CD4-positive, alpha-beta T cell treated with Interferon gamma for 1 hour (primary cell): Measurements from ENCODE around the gene CXADR.
"Not testable (repeated sequence)": the region's sequence is repeated elsewhere in the genome, so short reads cannot be mapped to it uniquely, and the experiment has no call there.

Source experiments
- DNase-seq: peaks from one replicate; pipeline ENCODE4 v3.0.0-alpha.2; 2020

CXADR gene

GRCh38 chr21:17506951-17507350 lies 5.9 kb upstream of the CXADR start:
- DNase-seq: no peak

DNA sequence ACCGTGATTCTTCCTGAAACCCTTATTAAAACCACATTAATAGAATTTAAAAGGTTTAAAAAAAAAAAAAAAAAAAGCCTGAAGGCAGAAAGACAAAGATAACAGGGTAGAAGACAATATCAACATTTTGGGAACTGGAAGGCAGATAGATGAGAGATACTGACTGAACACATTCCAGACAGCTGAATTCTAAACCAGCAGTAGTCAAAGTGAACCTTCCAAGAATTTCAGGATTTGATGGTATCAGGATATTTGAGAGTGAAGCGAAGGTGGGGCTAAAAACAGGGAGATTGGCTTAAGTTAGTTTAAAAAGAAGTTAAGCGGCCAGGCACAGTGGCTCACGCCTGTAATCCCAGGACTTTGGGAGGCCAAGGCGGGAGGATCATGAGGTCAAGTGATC lies 5.3 kb upstream of the CXADR start:
- DNase-seq: no peak

- DNase-seq: no peak
Observed at GRCh38 chr21:17513214-17514123, 626 bp downstream of the CXADR start.

DNA sequence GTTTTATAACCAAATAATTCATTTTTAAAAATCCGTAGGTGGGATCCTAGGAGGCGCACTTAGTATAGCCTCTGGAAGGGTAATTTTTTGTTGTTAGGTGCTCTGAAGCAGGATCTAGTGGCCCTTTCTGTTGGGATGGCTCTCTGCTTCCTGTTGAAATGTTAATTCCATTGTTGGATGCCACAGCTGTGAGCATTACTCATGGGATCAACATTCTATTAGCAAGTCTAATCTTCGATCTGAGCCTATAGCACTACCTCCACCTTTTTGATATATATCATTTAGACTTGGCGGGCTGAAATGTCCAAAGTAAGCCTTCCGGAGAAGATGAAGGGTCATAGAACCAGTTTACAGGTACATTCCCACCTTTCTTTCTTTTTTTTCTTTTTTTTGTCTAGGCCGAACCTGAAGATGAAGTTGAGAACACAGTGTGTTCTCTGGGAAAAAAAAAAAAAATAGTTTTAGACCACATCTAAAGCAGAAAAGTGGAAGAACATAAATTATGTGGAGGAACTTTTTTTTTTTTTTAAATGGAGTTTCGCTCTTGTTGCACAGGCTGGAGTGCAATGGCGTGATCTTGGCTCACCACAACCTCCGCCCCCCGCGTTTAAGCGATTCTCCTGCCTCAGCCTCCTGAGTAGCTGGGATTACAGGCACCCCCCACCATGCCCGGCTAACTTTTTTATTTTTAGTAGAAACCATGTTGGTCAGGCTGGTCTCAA lies 1.4 kb downstream of the CXADR start:
- no peak for DNase-seq

DNA sequence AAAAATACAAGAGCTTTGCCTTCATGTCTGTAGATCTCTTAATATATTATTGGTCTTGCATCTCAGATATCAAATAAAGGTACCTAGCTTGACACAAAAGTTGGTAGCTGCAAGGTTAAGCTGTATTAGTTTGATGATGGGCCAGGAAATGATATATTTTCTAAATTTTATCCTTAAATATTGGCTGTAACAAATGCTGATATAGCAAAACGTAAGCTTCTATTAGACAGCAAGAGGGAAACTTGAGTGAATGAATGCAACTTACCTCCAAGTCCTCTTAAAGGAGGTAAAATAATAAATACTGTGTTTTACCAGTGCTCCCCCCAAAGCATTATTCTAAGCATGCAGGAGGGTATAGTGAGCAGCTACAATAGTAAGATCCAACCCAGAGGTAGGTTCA lies 4.2 kb downstream of the CXADR start:
- DNase-seq: not testable (repeated sequence)

- DNase-seq: no peak
Observed at GRCh38 chr21:17519208-17519738, 6.4 kb downstream of the CXADR start.

DNA sequence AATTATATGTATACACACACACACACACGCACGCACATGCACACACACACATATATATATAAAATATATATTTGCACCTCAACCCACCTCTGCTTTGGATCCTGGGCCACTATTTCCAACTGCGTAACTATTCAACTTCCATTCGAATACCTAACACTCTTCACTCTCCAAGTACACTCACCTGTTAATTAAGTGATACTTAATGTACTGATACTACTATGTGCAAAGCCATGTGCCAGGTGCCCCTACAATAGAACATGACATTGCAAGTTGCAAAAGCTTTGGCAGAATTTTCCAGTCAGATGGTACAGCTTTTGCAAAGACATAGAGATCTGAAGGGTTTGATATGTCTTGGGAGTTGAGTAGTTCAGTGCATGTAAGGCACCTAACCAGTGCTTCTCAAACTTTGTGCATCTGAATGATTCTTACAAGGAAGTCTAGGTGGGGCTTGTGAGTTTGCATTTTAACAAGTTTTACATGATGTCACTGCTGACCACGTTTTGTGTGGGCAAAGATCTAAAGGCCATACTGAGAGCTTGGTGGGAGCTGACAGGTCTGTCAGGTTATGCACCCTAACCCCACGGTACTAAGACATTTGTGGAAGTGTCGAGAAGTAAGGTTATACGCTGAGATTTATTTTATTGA lies 7.2 kb downstream of the CXADR start:
- no peak for DNase-seq

DNA sequence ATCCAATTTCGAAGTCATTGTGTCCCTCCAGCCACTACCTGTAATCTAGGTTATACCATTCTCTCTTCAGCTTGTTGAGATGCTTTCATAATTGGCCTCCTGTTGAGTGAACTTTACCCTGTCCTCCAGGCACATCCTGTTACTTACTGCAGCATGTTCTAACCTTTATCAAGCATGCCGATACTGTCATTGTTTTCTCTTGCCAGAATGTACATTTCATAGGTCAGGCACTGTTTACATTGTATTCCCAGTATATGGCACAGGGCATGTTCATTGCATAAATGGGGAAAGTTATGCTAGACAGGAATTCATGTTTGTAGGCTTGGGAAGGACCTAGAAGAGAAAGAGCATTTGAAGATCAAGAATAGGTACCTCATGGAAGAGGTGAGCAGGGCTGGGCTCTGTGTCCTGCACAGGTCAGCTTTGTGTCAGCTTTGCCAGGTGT lies 10.2 kb downstream of the CXADR start:
- no peak for DNase-seq

DNA sequence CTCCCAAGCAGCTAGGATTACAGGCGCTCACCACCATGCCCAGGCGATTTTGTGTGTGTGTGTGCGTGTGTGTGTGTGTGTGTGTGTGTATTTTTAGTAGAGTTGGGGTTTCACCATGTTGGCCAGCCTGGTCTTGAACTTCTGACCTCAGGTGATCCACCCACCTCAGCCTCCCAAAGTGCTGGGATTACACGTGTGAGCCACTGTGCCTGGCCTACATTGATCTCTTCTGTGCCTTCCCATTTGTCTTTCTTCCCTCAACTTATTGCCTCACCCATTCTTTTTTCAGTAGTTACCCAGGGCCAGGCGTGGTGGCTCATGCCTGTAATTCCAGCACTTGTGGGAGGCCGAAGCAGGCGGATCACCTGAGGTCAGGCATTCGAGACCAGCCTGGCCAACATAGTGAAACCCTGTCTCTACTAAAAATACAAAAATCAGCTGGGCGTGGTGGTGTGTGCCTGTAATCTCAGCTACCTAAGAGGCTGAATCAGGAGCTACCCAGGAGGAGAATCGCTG lies 11.2 kb downstream of the CXADR start:
- not testable (repeated sequence) for DNase-seq

DNA sequence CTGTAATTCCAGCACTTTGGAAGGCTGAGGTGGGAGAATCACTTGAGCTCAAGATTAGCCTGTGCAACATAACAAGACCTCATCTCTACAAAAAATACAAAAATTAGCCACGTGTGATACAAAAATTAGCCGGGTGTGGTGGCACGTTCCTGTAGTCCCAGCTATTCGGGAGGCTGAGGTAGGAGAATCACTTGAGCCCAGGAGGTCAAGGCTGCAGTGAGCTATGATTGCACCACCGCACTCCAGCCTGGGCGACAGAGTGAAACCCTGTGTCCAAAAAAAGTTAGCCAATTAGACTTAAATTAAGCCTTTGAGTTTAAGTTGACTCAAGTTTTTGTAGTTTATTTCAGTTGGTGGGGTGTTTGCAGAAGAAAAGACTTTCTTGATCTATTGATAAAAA lies 11.8 kb downstream of the CXADR start:
- no peak for DNase-seq

GRCh38 chr21:17526776-17527175 lies 13.9 kb downstream of the CXADR start:
- DNase-seq: no peak

- DNase-seq: no peak
Observed at GRCh38 chr21:17527240-17527639, 14.4 kb downstream of the CXADR start.

DNA sequence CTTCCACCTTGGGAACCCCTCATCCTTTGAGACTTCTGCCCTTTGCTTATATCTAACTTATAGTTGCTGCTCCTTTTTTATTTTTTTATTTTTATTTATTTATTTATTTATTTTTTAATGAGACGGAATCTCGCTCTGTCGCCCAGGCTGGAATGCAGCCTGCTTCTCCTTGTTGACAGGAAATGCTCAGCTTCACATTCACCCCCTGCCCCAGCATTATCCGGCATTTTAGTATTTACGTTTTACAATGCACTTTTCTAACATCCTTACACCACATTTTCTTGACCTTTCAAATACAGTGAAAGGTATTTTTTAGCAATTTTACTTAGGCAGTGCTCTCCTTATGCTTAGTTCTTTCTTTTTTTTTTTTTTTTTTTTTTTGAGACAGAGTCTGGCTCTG lies 14.9 kb downstream of the CXADR start:
- DNase-seq: no peak

GRCh38 chr21:17529648-17530047 lies 16.8 kb downstream of the CXADR start:
- DNase-seq: no peak

DNA sequence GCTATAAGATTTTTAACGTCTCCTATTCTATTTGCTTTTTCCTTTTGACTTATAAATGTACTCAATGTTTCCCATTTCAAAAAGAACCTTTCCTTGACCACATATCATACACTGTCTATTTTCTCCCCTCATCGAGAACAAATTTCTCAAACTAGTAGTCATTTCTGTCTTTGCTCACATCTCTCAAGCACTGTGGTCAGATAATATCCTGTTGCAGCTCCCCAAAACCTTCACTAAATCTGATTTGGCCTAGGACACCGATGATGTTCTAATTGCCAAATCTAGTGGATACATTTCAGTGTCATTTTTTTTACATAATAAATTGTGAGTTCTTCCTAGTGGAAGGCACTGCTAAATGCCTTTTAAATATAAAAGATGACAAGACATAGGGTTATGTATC lies 19.4 kb downstream of the CXADR start:
- no peak for DNase-seq

- no peak for DNase-seq
Observed at GRCh38 chr21:17536381-17536780, 23.5 kb downstream of the CXADR start.

GRCh38 chr21:17537299-17537698 lies 24.5 kb downstream of the CXADR start:
- DNase-seq: no peak

DNA sequence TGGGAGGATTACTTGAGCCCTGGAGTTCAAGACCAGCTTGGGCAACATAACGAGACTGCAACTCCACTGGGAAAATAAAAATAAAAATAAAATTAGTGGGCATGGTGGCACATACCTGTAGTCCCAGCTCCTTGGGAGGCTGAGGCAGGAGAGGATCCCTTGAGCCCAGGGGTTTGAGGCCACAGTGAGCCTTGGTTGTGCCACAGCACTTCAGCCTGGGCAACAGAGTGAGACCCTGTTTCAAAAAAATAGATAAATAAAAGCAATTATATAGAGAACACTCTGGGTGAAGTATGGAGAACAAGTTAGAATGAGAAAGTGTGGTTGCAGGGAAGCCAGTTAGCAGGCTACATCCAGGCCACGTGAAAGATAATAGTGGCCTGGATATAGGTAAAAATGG lies 25.7 kb downstream of the CXADR start:
- DNase-seq: no peak

DNA sequence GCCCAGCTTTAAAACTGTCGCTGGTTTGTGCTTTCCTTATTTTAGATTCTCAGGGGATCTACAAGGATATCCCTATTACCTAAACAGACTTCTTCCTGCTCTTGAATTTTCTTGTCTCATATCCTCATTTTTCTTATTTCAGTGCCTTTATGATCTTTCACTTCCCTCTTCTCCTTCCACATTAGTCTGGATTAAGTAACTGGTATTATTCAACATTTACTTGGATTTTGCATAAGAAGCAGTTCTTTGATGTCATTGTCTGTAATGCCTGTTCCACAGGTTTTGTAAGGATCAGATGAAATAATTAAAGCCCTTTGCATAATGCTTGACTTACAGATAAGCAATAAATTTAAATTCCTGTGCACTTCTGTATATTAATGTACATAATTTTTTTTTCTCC lies 26.5 kb downstream of the CXADR start:
- DNase-seq: no peak

DNA sequence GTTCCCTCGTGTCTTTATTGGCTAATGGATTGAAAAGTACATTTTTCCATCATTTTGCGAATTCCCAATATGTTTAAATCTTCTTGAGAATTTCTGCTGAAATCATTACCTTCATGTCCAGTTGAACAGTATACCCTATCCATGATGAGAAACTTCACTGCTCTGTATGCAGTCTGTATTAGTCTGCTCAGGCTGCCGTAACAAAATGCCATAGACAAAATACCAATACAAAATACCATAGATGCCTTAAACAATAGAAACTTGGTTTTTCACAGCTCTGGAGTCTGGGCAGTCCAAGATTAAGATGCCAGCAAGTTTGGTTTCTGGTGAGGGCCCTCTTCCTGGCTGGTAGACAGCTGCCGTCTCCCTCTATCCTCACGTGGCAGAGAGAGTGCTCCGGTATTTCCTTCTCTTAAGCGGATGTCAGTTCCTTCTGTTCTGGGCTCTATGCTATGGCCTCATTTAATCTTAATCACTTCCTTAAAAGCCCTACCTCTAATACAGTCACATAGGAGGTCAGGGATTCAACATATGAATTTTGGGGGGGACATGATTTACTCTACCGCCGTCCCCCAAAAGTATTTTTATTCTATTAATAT lies 27.0 kb downstream of the CXADR start:
- no peak for DNase-seq

- DNase-seq: no peak
Observed at GRCh38 chr21:17540530-17540929, 27.7 kb downstream of the CXADR start.

DNA sequence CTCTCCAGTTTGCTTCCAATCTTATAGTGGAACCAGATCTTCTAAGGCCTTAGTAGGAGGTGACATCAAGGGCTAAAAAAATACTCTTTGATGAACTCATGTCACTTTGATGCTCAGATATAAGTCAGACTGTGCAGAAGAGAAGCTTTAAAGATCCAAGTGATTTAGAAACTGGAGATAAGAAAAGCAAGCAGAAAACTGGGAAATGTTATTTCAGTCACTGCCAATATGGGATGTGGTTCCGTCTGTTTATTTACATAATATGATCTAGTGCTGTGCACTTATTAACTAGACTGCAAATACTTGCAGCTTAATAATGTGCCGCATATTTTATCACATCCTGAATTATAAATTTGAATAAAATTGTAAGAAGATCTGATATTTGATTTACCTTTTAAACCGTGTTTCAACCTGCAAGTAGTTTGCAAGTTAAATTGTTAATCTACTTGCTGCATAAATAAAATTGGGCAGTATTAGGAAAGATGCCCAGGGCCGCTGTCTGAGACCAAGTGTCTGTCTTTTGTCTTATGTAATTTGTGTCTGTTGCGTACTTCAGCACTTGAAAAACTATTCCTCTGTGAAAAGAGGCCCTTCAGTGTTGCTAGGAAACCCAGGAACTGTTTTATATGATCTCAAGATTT lies 29.6 kb downstream of the CXADR start:
- DNase-seq: no peak
